Measurements from ENCODE around the gene CCDC9.
"Not testable (repeated sequence)": the region's sequence is repeated elsewhere in the genome, so short reads cannot be mapped to it uniquely, and the experiment has no call there.

CCDC9 gene

DNA sequence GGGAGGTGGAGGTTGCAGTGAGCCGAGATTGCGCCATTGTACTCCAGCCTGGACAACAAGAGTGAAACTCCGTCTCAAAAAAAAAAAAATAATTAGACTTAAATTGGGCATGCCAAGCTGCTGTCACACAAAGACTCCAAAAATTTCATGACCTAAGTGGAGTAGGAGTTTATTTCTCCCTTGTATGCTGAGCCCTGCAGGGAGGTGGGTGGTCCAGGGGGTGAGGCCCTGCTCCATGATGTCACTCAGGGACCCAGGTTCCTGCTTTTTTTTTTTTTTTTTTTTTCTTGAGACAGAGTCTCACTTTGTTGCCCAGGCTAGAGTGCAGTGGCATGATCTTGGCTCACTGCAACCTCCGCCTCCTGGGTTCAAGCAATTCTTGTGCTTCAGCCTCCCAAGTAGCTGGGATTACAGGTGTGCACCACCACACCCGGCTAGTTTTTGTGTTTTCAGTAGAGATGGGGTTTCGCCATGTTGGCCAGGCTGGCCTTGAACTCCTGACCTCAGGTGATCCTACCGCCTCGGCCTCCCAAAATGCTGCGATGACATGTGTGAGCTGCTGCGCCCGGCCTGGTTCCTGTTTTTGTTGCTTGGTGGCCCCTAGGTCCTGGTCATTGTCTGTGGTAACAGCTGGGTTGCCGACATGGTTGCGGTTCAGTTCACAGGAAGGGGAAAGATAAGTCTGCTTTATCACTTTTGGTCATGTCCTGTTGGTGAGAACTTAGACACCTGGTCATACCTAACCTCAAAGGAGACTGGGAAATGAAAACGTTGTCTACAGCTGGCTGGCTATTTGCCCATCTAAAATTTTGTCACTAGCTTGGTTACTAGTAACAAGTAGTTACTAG lies 5.8 kb downstream of the CCDC9 start:
- DNase-seq: not testable (repeated sequence)

DNA sequence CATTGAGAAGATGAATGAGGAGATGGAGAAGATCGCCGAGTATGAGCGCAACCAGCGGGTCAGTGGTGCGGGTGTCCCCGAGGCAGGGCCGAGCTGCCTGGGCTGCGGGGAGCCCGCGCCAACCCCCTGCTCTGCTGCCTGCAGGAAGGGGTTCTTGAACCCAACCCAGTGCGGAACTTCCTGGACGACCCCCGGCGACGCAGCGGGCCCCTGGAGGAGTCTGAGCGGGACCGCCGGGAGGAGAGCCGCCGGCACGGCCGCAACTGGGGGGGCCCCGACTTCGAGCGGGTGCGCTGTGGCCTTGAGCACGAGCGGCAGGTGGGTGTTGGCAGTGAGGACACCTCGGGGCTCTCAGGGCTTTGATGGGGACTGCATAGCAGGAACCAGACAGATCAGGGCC lies 8.3 kb downstream of the CCDC9 start:
- DNase-seq: no peak

DNA sequence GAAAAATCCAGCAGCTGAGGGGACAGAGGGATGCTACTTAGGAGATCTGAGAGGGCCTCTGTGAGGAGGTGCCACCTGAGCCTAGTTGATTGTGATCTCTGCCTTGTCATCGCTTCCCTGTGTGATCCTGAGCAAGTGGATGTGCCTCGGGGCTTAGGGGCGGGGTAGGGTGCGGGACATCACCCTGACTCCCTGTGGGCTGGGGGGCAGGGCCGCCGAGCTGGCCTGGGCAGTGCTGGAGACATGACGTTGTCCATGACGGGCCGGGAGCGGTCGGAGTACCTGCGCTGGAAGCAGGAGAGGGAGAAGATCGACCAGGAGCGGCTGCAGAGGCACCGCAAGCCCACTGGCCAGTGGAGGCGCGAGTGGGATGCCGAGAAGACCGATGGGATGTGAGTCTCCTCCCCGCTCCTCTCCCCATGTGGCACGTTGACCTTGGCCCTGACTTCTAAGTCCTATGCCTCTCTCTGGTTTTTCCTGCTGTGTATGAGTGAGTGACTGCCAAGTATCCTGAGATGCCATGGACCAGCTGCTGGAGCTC lies 10.1 kb downstream of the CCDC9 start:
- no peak for DNase-seq

DNA sequence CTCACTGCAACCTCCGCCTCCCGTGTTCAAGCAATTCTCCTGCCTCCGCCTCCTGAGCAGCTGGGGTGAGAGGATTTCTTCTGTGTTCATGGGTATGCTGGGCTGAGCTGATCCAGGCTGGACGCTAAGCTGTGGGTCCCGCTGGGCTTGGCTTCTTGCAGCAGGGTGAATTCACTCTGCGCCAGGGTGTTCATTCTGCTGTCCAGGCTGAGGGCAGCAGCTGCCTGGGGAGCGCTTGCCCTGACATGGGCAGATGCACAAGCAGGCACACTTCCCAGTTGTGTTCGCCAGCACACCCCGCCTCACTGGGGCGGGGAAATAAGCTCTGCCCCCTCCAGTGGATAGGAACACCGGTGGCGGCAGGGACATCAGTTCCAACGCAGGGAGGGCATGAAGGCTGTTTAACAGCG lies 11.0 kb downstream of the CCDC9 start:
- DNase-seq: no peak

DNA sequence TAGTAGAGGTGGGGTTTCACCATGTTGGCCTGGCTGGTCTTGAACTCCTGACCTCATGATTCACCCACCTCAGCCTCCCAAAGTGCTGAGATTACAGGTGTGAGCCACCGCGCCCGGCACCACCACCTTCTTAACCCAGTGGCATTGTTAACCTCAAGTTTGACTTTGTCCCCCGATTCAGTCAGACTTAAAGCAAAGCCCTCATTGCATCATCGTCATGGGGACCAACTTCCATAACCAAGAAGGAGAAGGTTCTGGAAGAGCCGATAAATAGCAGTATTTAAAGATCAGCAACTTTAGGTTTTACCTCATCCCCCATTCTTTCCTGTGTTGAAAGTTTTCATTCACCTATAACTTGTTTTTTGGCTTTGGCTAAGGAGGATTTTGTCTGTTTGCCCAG lies 11.7 kb downstream of the CCDC9 start:
- no peak for DNase-seq

DNA sequence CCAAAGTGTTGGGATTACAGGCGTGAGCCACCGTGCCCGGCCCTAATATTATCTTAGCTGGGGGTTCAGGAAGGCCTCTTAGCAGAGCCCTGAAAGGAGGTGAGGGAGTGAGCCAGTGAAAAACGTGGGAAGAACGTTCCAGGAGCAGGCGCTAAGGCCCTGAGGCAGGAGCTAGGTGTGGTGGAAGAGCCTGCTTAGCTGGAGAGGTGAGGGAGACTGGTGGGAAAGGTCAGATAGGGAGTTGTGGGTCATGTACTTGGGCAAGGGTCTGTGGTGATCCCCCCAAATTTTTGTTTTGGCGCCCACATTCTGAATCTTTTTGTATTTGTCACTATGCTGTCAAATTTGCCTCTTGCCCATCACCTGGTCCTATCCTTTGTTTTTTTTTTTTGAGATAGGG lies 13.3 kb downstream of the CCDC9 start:
- no peak for DNase-seq

DNA sequence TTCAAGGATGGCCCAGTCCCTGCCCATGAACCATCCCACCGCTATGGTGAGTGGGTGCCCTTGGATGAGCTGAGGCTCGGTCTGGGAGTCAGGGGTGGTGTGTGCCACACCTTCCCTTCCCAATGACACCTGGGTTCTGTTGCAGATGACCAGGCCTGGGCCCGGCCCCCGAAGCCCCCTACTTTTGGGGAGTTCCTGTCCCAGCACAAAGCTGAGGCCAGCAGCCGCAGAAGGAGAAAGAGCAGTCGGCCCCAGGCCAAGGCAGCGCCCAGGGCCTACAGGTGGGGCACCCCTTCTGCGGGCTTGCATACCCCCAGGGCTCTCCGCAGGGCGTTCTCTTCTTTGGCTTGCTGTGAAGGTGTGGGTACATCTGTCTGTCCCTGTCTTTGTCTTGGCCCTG lies 14.1 kb downstream of the CCDC9 start:
- DNase-seq: no peak

DNA sequence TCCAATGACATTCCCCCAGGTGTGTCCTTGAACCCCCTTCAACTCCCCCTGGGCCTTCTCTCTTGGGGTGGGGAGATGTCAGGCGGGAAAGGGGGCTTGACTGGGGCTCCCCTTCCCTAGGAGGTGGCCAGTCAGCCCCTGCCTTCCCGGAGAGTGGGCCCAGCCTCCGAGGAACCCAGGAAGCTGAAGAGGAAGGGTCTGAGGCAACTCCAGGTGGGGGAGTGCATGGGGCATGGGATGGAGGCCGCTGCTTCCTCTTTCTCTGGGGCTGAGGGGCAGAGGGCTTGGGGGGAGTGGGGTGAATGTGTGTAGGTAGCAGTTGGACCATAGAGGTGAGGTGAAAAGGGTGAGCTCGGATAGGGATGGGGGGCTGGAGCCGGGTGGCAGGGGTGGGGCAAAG lies 15.6 kb downstream of the CCDC9 start:
- DNase-seq: no peak

DNA sequence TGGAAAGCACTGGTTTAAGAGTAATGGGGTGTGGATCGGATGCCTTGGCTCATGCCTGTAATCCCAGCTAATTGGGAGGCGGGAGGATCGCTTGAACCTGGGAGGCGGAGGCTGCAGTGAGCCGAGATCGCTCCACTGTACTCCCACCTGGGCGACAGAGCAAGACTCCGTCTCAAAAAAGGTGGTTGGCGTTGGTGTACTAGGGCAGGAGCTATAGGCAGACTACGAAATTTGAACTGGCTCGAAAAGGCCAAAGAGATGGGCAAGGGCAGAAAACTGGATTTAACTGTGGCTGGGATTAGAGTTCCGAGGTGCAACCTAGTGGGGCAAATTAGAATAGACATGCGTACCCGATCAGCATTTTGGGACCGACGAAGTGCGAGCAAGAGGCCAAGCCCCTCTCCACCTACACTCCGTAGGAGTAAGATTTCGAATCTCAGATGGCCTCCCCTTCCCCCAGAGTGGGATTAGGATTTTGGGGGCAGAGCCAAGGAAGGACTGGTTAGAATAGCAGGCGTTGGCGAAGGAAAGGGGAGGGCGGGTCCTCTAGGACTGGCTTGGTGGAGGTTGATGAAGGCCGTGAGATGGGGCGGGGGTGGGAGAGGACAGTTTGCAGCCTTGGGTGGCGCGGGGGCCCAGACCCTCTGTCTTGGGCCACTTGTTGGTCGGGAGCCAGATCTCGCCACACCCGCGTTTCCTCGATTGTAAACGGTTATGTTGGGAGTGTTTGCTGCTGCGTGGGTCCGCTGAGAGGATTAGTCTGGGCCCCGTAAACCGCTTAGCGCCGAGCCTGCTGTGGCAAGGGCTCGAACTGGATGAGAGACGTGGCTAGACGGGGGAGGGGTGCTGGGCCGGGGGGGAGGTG lies 16.4 kb downstream of the CCDC9 start:
- DNase-seq: no peak

DNA sequence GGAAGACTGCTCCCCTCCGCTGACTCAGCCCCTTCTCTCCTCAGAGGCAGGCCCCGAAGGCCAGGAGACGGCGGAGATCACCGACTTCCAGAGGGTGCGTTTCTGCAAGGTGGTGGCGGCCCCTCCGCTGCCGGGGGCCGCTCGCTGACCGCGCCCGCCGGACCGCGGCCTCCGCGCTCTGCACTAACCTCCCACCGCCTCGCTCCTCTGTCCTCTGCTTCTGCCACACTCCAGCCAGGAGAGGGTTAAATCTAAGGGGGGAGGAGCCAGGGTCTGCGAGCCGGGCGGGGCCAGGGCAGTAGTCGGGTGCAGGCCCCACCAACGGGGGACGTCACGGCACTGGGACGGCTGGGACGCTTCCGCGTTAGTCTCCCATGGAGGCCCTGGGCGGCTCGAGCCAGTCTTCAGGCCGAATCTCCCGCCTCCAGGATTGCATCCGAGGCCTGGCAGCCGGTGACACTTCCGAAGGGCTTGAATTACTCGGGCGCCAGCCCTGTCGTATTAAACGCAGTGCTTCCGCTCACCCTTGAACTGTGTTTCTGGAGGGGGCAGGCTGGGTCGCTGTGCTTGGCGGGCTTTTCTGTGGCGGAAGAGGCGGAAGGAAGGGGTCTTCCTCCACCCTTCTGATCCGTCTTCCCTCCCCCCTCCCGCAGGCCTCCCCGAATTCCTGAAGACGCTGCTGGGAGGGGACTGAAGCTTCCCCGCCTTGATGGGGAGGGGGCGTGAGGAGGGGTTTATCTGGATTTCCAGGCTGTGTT lies 17.2 kb downstream of the CCDC9 start:
- peak; percentile 46 for DNase-seq

DNA sequence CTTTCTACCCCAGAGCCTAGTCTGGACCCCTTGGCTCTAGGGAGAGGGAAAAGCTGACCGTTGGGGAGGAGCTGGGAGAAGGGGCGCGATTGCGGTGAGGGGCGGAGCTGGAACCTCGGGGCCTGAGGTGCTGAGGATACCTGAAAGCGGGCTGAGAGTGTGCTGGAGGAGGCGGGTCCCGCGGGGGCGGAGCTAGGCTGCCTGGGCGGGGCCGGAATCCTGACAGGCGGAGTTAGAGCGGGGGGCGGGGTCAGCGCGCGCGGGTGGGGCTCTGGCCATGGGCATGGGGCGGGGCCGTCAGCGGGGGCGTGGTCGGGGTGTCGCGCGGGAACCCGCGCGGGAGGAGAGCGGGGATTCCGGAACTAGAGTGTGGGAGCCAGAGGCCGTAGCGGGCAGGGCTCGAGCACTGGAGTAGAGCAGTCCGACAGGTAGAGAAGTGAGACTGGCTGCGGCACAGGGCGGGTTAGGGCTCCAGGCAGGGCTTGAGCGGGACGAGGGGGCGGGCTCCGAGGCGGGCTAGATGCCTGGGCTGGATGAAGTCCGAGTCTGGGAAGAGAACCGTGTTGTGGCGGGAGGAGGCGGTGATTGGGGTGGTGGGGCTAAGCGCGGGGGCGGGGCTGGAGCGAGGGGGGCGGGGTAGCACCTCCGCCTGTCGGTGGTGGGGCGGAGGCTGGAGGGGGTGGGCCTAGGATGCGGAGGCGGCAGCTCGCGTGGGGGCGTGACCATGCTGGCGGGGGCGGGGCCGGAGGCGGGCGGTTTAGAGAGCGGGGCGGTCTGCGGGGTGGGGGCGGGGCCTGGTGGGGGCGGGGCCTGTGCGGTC lies 18.0 kb downstream of the CCDC9 start, which contains the start of gene INAFM1:
Gene INAFM1 (plus strand): TSS at position 815 of the 820 bp plus-strand sequence. CDS start 35 bp downstream, outside the sequence.
- DNase-seq: peak; percentile 84

DNA sequence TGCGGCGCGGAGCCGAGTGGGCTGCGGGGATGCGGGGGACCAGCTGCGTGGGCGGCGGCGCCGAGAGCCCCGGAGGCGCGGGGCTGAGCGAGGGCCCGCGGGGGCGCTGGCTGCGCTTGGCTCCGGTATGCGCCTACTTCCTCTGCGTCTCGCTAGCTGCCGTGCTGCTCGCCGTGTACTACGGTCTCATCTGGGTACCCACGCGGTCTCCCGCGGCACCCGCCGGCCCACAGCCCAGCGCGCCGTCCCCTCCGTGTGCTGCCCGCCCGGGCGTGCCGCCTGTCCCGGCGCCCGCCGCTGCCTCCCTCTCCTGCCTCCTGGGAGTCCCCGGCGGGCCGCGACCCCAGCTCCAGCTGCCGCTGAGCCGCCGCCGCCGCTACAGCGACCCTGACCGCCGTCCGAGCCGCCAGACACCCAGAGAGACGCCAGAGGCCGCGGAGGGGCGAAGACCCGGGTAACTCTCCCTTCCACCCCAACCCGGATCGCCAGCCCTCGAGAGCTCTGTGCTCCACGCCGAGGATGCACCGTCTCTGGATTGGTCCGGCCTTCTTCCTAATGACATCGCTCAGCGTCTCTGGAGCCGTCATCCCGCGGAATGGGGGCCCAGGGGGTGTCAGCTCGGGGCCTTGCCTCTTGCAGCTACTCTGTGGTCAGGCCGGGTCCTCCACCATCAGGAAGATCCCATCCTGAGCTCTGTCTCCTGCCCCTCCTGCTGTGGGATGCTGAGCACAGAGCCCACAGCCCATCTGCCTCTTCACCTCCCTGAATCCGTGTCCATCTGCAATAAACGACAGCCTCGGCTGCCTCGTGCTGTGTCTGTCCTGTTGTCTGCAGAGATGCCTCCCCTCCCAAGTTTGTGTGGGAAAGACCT lies 18.8 kb downstream of the CCDC9 start:
- no peak for DNase-seq

DNA sequence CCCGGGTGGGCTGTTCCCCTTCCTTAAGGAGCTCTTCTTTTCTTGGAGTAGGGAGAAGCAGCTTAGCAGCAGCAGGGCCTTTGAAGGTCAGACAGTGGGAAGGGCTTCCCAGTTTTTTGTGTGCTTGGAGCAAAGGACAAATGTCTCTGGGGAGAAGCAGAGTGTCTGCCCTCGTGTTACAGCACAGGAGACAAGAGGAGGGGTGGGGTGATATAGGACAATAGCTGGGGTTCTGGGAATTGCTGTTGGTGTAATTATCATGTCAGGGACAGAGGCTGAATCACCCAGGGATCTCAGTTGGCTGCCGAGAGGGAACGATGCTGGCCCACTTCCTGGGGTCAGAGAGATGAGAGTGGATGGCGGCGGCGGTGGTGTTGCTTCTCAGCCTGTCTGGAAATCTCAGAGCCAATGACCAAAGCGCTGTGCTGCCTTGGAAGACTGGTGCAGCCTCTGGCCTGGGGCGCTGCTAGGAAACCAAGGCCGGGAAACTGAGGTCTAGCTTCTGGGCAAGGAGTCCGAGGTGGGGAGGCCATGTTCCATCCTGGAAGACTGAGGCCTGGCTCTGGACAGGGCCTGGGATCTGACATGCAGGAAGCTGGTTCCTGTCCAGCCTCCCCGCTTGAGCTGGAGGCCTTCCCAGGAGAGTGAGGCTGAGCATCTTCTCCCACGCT lies 19.6 kb downstream of the CCDC9 start:
- no peak for DNase-seq

DNA sequence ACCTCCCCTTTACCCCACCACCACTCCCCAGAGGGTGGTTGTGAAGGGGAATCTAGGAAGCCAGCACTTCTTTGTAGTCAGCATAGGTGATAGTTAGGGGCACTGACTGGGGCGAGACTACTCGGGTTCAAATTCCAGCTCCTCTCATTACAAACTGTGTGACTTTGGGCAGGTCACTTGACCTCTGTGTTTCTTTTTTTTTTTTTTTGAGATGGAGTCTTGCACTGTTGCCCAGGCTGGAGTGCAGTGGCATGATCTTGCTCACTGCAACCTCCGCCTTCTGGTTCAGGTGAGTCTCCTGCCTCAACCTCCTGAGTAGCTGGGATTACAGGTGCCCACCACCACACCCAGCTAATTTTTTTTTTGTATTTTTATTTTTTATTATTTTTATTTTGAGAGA lies 20.2 kb downstream of the CCDC9 start:
- DNase-seq: not testable (repeated sequence)

DNA sequence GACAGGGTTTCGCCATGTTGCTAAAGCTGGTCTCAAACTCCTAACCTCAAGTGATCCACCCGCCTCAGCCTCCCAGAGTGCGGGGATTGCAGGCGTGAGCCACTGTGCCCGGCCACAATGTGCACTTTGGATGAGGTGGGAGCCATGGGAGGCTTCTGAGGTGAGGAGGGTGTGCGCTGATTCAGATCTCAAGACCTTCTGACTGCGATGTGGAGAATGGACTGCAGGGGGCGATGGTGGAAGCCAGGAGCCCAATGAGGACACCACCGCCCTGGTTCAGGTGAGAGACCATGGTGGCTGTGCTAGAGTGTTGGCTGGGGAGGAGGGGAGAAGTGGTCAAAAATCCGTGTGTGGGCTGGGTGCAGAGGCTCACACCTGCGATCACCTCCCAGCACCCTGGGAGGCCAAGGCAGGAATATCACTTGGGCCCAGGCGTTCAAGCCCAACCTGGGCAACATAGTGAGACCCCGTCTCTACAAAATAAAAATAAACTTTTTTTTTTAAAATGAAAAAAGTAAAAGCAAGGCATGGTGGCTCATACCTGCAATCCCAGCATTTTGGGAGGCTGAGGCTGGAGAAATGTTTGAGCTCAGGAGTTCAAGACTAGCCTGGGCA lies 24.0 kb downstream of the CCDC9 start:
- DNase-seq: no peak

DNA sequence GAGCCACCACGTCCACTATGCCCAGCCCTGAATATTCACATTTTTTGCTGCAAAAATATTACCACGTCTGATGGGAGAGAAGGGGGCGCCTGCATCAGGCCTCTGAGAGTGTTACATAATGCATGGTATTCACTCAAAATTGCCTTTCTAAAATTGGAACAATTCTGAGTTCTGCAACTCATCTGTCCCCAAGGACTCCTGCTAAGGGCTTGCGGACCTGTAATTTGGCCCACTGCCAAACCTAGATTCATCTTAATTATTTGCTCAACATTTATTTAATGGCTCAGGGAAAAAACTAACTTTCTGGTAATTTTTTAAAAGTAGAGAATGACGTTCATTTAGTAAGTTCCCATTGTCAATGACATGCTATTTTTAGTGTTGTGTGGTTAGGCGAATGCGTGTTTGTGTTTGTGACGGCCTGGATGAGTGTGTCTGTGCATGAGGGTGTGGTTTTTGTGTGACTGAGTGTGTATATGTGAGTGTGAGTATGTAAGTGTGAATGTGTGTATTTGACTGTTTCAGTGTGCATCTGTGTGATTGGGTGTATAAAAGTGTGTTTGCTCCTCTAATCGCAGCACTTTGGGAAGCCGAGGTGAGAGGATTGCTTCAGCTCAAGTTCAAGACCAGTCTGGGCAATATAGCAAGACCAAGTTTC lies 27.2 kb downstream of the CCDC9 start:
- DNase-seq: no peak

DNA sequence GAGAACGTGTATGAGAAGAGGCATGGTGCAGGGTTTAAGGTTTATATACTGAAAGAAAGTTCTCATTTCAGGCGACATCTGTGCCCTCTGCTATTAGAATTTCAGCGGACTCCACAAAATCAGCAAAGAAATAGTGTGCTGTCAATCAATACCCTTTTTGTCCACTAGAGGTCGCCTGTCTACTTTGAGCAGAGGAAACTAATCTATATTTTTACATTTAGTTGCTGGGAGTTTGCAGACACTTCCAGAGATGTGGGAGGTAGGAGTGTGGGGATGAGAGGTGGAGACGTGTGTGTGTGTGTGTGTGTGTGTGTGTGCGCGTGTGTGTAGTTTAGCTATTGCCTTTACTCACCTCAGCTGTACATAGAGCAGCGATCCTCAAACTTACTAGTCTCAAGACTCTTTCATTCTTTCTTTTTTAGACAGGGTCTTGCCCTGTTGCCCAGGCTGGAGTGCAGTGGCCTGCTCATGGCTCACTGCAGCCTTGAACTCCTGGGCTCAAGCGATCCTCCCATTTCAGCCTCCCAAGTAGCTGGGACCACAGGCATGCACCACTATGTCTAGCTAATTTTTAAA lies 28.1 kb downstream of the CCDC9 start:
- DNase-seq: peak; percentile 35

DNA sequence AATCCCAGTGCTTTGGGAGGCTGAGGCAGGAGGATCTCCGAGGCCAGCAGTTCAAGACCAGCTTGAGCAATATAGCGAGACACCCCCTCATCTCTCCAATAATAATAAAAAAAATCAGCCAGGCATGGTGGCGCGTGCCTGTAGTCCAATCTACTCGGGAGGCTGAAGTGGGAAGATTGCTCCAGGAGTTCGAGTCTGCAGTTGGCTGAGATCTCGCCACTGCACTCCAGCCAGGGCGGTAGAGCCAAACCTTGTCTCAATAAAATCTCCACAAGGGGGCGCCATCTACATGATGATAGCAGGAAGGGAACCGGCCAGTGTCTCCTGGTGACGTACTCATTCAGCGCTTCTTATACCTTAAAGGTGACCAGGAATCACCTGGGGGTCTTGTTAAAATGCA lies 39.7 kb downstream of the CCDC9 start:
- peak; percentile 53 for DNase-seq

DNA sequence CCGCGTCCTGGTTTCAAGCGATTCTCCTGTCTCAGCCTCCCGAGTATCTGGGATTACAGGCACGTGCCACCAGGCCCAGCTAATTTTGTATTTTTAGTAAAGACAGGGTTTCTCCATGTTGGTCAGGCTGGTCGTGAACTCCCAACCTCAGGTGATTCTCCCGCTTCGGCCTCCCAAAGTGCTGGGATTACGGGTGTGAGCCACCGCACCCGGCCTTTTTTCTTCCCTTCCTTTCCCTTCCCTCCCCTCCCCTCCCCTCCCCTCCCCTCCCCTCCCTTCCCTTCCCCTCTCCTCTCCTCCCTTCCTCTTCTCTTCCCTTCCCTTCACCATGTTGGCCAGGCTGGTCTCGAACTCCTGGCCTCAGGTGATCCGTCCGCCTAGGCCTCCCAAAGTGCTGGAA lies 44.5 kb downstream of the CCDC9 start:
- DNase-seq: not testable (repeated sequence)
